ENCODE results near the gene ASAP2.
"Not testable (repeated sequence)": the region's sequence is repeated elsewhere in the genome, so short reads cannot be mapped to it uniquely, and the experiment has no call there.

Gene ASAP2

GRCh38 chr2:9256147-9256546 lies 49.5 kb downstream of the ASAP2 start:
- no peak for DNase-seq

- DNase-seq: no peak
Measured at GRCh38 chr2:9256570-9257043, 50.0 kb downstream of the ASAP2 start.

GRCh38 chr2:9258501-9258900 lies 51.9 kb downstream of the ASAP2 start:
- DNase-seq: no peak

- DNase-seq: no peak
Measured at GRCh38 chr2:9258953-9259399, 52.4 kb downstream of the ASAP2 start.

GRCh38 chr2:9260464-9260918 lies 53.9 kb downstream of the ASAP2 start:
- DNase-seq: no peak

GRCh38 chr2:9261231-9261883 lies 54.7 kb downstream of the ASAP2 start:
- no peak for DNase-seq

- DNase-seq: no peak
Measured at GRCh38 chr2:9262671-9263171, 56.1 kb downstream of the ASAP2 start.

GRCh38 chr2:9263428-9263827 lies 56.8 kb downstream of the ASAP2 start:
- no peak for DNase-seq

- DNase-seq: no peak
Measured at GRCh38 chr2:9264301-9264700, 57.7 kb downstream of the ASAP2 start.

GRCh38 chr2:9266711-9267110 lies 60.1 kb downstream of the ASAP2 start:
- no peak for DNase-seq

GRCh38 chr2:9267286-9267685 lies 60.7 kb downstream of the ASAP2 start:
- DNase-seq: not testable (repeated sequence)

- no peak for DNase-seq
Measured at GRCh38 chr2:9268301-9269080, 61.9 kb downstream of the ASAP2 start.

GRCh38 chr2:9269295-9269694 lies 62.7 kb downstream of the ASAP2 start:
- DNase-seq: no peak

GRCh38 chr2:9269695-9270360 lies 63.2 kb downstream of the ASAP2 start:
- DNase-seq: no peak

GRCh38 chr2:9271091-9271490 lies 64.5 kb downstream of the ASAP2 start:
- no peak for DNase-seq

GRCh38 chr2:9271691-9272090 lies 65.1 kb downstream of the ASAP2 start:
- DNase-seq: no peak

- no peak for DNase-seq
Measured at GRCh38 chr2:9273486-9274130, 67.0 kb downstream of the ASAP2 start.

GRCh38 chr2:9274701-9275343 lies 68.2 kb downstream of the ASAP2 start:
- no peak for DNase-seq

- no peak for DNase-seq
Measured at GRCh38 chr2:9275399-9275798, 68.8 kb downstream of the ASAP2 start.

GRCh38 chr2:9276074-9276473 lies 69.5 kb downstream of the ASAP2 start:
- DNase-seq: no peak

- no peak for DNase-seq
Measured at GRCh38 chr2:9276901-9277451, 70.4 kb downstream of the ASAP2 start.

GRCh38 chr2:9278439-9278838 lies 71.8 kb downstream of the ASAP2 start:
- no peak for DNase-seq
